ENCODE measurements around the gene SLC25A41. TPM values are rescaled to one million over a fixed set of nuclear protein-coding genes. Genes with fewer than 3 reads are reported as not detected.

Gene SLC25A41
- total RNA-seq (2012; rRNA removed), result not detected in 2 replicates

DNA sequence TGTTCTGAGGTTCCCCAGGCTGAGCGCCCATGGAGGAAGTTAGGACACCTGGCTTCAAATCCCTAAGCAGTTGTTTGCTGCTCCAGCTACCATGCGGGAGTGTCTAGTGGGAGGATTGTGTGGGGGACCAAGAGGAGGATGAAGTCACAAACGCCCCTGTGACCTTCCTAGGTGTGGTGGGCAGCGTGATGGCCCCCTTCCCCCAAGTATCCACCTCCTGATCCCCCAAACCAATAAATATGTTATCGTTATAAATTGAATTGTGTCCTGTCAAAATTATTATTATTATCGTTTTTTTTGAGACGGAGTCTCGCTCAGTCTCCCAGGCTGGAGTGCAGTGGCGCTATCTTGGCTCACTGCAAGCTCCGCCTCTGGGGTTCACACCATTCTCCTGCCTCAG is at the start of gene SLC25A41:
SLC25A41 (minus strand) TSS at position 101 of the 400 bp plus-strand sequence; CDS start at position 31, 70 bp downstream.
- no peak within 1 kb of the TSS for H3K4me2 ChIP-seq (ENCODE audit: low read length)
- no peaks in the 10 kb centered on the region for H3K9me3 ChIP-seq (replicated peaks; ENCODE audit: low read length)
- H3K4me1 ChIP-seq (ENCODE audit: control insufficient read depth, insufficient read depth, low read length), result no peaks in the 10 kb centered on the region
- peaks cover 4% of the 10 kb centered on the region for H3K27me3 ChIP-seq (ENCODE audit: control insufficient read depth, insufficient read depth, low read length)
- no peaks in the 10 kb centered on the region for H3K36me3 ChIP-seq (ENCODE audit: insufficient read depth, low read length)
- no peak within 1 kb of the TSS for H3K9ac ChIP-seq (ENCODE audit: low read depth, low read length)
- no peak within 1 kb of the TSS for H3K4me3 ChIP-seq (ENCODE audit: low read length)

DNA sequence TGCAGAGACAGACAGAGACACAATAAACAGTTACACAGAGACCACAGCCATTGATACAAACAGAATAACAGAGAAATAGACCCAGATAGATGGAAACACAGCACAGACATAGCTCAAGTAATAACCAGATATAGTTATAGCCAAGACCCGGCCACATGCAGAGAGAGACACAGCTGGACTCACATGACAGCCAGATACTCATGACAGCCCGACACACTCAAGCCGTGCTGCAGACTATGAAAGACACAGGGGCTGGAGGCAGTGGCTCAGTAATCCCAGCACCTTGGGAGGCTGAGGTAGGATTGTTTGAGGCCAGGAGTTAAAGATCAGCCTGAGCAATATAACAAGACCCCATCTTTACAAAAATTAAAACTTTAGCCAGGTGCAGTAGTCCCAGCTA is 49.7 kb upstream of the SLC25A41 start:
- no peak overlapping the region for H3K4me2 ChIP-seq (ENCODE audit: low read length)
- peaks cover 9% of the 10 kb centered on the region for H3K27me3 ChIP-seq (ENCODE audit: control insufficient read depth, insufficient read depth, low read length)
- no peak overlapping the region for H3K9ac ChIP-seq (ENCODE audit: low read depth, low read length)
- no peaks in the 10 kb centered on the region for H3K4me1 ChIP-seq (ENCODE audit: control insufficient read depth, insufficient read depth, low read length)
- H3K9me3 ChIP-seq (replicated peaks; ENCODE audit: low read length), result no peaks in the 10 kb centered on the region
- H3K4me3 ChIP-seq (ENCODE audit: low read length), result no peak overlapping the region
- no peaks in the 10 kb centered on the region for H3K36me3 ChIP-seq (ENCODE audit: insufficient read depth, low read length)

DNA sequence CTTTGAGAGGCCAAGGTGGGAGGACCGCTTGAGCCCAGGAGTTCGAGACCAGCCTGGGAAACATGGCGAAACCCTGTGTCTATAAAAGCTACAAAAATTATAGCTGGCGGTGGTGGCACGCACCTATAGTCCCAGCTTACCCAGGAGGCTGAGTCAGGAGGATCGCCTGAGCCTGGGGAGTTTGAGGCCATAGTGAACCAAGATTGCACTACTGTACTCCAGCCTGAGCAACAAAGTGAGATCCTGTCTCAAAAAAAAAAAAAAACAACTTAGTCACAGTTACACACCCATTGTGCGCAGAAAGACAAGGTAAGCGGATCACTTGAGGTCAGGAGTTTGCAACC is 48.8 kb upstream of the SLC25A41 start:
- Histone ChIP-seq H3K9ac (ENCODE audit: low read depth, low read length) (no peak overlapping the region), H3K4me2 (ENCODE audit: low read length) (no peak overlapping the region), H3K27me3 (ENCODE audit: control insufficient read depth, insufficient read depth, low read length) (peaks cover 9% of the 10 kb centered on the region), H3K36me3 (ENCODE audit: insufficient read depth, low read length) (no peaks in the 10 kb centered on the region), H3K4me1 (ENCODE audit: control insufficient read depth, insufficient read depth, low read length) (no peaks in the 10 kb centered on the region), H3K4me3 (ENCODE audit: low read length) (no peak overlapping the region), H3K9me3 (replicated peaks; ENCODE audit: low read length) (no peaks in the 10 kb centered on the region)

DNA sequence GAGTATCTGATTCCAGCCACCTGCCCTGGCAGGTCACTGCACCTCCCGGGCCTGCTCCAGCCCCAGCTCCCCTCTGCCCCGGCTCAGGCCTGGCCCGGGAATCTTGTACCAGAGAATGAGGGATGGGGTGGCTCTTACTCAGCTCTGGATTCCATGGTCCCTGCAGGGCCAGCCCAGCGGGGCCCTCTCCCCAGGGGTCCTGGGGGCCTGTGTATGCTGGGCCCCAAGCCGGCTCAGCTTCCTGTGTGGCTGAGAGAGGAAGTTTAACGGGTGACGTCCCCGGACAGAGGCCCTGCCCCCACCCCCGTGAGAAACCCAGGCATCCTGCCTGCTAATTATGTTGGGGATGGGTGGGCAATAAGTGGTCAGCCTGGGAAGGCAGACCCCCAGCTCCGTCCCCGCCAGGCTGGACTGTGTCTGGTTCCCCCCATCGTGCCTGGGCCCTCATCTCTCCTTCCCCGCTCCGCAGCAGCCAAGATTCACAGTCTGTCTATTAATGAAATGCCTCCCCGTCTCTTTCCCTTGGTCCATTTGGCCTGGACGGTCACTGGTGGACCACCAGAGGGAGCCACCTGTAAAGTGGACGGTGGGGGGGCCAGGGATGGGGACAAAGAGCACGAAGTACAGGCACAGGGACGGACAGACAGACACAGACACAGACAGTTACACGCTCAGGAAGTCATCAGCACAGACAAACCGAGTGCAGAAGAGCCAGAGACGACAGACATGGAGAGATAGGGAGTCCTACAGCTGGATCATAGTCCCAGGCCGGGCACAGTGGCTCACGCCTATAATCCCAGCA is 48.2 kb upstream of the SLC25A41 start, which contains the start of gene DENND1C:
DENND1C (minus strand) TSS at position 247 of the 802 bp plus-strand sequence; CDS start at position 155, 92 bp downstream.
- H3K36me3 ChIP-seq (ENCODE audit: insufficient read depth, low read length), result no peaks in the 10 kb centered on the region
- peaks cover 9% of the 10 kb centered on the region for H3K27me3 ChIP-seq (ENCODE audit: control insufficient read depth, insufficient read depth, low read length)
- H3K9me3 ChIP-seq (replicated peaks; ENCODE audit: low read length), result no peaks in the 10 kb centered on the region
- H3K4me1 ChIP-seq (ENCODE audit: control insufficient read depth, insufficient read depth, low read length), result no peaks in the 10 kb centered on the region
- H3K4me2 ChIP-seq (ENCODE audit: low read length), result no peak within 1 kb of the TSS
- H3K9ac ChIP-seq (ENCODE audit: low read depth, low read length), result no peak within 1 kb of the TSS
- no peak within 1 kb of the TSS for H3K4me3 ChIP-seq (ENCODE audit: low read length)

GRCh38 chr19:6480848-6481415 is 47.4 kb upstream of the SLC25A41 start:
- H3K4me2 ChIP-seq (ENCODE audit: low read length), result no peak overlapping the region
- no peaks in the 10 kb centered on the region for H3K4me1 ChIP-seq (ENCODE audit: control insufficient read depth, insufficient read depth, low read length)
- H3K4me3 ChIP-seq (ENCODE audit: low read length), result no peak overlapping the region
- no peaks in the 10 kb centered on the region for H3K36me3 ChIP-seq (ENCODE audit: insufficient read depth, low read length)
- H3K9ac ChIP-seq (ENCODE audit: low read depth, low read length), result no peak overlapping the region
- H3K27me3 ChIP-seq (ENCODE audit: control insufficient read depth, insufficient read depth, low read length), result peaks cover 14% of the 10 kb centered on the region
- H3K9me3 ChIP-seq (replicated peaks; ENCODE audit: low read length), result no peaks in the 10 kb centered on the region

DNA sequence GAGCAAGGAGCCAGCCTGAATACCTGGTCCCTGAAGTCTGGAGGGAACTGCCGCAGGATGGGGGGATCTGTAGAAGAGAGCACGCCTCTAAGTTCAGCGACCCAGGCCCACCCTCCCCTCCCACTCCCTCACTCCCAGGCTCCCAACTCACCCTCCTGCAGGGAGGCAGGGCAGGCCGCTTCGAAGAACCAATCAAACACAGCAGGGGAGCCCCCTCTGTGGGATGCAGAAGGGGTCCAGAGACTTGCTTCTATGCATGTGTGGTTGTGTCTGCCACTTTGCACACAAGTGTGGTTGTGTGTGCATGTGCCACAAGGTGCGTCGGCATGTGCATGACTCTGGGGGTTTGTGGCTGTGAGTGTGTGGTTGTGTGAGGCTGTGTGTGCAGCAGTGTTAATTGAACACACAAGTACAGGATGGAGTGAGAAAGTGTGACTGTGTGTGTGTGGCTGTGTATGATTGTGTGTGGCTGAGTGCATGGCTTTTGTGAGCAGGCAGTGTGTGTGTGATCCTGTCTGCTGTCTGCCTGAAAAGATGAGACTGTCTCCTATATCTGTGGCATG is 46.4 kb upstream of the SLC25A41 start:
- Histone ChIP-seq H3K27me3 (ENCODE audit: control insufficient read depth, insufficient read depth, low read length) (peaks cover 24% of the 10 kb centered on the region), H3K4me1 (ENCODE audit: control insufficient read depth, insufficient read depth, low read length) (no peaks in the 10 kb centered on the region), H3K36me3 (ENCODE audit: insufficient read depth, low read length) (no peaks in the 10 kb centered on the region), H3K9ac (ENCODE audit: low read depth, low read length) (no peak overlapping the region), H3K4me2 (ENCODE audit: low read length) (no peak overlapping the region), H3K9me3 (replicated peaks; ENCODE audit: low read length) (no peaks in the 10 kb centered on the region), H3K4me3 (ENCODE audit: low read length) (no peak overlapping the region)

- Histone ChIP-seq H3K4me2 (ENCODE audit: low read length) (no peak overlapping the region), H3K9me3 (replicated peaks; ENCODE audit: low read length) (no peaks in the 10 kb centered on the region)
These were observed 45.3 kb upstream of the SLC25A41 start for GRCh38 chr19:6478815-6479214.

DNA sequence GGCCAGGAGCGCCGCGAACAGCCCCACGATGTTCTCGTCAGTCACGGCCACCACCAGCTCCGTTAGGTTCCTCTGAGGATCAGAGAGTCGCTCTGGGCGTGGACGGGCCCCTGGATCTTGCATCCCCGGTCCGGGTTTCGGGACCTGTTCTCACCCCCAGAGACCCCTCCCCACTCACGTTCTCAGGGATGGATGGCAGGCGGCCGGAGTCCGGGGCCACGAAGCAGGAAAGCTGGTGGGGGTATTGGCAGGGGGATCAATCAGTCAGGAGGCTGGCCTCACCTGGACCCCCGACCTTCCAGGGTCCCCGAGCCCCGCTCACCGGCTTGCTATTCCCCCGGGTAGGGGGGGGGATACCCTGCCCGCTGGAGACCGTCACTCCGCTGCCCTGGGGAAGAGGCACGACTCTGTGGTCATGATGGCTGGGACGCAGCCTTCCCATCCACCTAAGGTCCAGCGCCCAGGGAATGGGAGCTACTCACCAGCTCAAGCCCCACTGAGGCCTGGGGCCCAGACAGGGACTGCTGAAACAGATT is 43.4 kb upstream of the SLC25A41 start:
- H3K4me1 ChIP-seq (ENCODE audit: control insufficient read depth, insufficient read depth, low read length), result no peaks in the 10 kb centered on the region
- no peak overlapping the region for H3K4me3 ChIP-seq (ENCODE audit: low read length)
- no peaks in the 10 kb centered on the region for H3K36me3 ChIP-seq (ENCODE audit: insufficient read depth, low read length)
- no peak overlapping the region for H3K4me2 ChIP-seq (ENCODE audit: low read length)
- peaks cover 19% of the 10 kb centered on the region for H3K27me3 ChIP-seq (ENCODE audit: control insufficient read depth, insufficient read depth, low read length)
- no peak overlapping the region for H3K9ac ChIP-seq (ENCODE audit: low read depth, low read length)
- no peaks in the 10 kb centered on the region for H3K9me3 ChIP-seq (replicated peaks; ENCODE audit: low read length)

More at GRCh38 chr19:6478815-6479214, 45.3 kb upstream of the SLC25A41 start:
- H3K4me3 ChIP-seq (ENCODE audit: low read length), result no peak overlapping the region
- peaks cover 24% of the 10 kb centered on the region for H3K27me3 ChIP-seq (ENCODE audit: control insufficient read depth, insufficient read depth, low read length)
- no peaks in the 10 kb centered on the region for H3K36me3 ChIP-seq (ENCODE audit: insufficient read depth, low read length)
- H3K4me1 ChIP-seq (ENCODE audit: control insufficient read depth, insufficient read depth, low read length), result no peaks in the 10 kb centered on the region
- no peak overlapping the region for H3K9ac ChIP-seq (ENCODE audit: low read depth, low read length)

DNA sequence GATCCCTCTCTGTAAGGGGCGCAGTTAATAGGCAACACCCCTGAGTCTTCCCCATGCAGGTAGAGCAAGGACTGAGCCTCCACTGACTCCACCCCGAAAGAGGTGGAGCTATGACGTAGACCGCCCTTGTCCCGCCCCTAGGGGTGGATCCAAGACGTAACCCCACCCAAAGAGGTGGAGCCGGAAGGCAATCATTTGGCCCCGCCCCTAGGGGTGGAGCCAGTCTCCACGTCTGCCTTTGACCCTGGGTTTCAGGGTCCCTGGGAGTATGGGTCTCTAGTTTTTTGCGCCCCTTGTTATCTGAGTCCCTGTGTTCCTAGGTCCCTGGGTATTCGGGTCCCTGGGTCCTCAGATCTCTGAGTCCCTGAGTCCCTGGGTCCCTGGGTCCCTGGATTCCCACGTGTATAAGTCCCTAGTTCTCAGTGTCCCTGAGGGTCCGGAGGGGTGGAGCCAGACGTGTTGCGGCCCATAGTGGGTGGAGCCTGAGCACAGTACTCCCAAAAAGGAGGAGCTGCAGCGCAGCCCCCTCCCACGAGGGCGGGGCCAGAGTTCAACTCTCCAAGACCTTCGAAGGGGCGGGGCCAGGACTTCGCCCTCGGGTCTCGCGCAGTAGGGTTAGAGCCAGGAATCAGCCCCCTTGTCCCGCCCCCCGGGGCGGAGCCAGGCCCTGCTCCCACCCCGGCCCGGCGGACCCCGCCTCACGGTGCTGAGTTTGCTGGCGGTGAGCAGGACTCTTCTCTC is 42.8 kb upstream of the SLC25A41 start:
- Histone ChIP-seq H3K4me1 (ENCODE audit: control insufficient read depth, insufficient read depth, low read length) (no peaks in the 10 kb centered on the region), H3K4me3 (ENCODE audit: low read length) (no peak overlapping the region), H3K27me3 (ENCODE audit: control insufficient read depth, insufficient read depth, low read length) (peaks cover 19% of the 10 kb centered on the region), H3K36me3 (ENCODE audit: insufficient read depth, low read length) (no peaks in the 10 kb centered on the region), H3K9me3 (replicated peaks; ENCODE audit: low read length) (no peaks in the 10 kb centered on the region), H3K4me2 (ENCODE audit: low read length) (no peak overlapping the region), H3K9ac (ENCODE audit: low read depth, low read length) (no peak overlapping the region)

DNA sequence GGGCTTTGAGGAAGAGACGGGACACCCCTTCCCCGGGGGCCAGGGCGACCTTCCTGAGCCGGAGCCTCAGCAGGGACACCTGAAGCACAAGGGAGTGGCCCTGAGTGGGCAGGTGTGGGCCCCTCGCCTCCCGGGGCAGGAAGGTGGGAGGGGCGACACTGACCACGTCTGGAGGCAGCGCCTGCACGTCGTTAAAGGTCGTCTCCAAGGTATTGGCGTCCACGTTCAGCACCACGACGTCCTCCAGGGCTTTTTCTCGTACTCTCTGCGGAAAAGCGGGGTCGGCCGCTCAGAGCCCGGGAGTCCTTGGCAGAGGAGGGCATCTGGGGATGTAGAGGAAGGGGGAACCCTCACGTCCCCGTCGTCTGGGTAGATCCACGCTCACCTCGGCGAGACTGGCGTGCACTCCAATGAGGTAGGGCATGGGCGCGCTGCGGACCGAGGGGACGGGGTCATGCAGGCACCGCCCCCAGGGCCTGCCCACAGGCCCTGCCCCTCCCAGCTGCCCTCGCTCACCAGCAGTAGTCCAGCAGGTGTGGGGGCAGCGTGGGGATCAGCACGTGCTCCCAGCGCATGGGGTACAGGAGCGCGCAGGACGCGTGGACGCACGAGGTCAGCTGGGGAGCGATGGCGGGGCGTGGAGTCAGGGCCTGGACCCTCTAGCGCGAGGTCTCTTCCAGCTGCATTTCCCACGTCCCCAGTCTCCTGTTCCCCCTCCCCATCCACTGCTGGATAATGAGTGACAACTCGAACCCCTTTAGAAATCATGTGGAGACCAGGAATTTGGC is 42.0 kb upstream of the SLC25A41 start:
- Histone ChIP-seq H3K36me3 (ENCODE audit: insufficient read depth, low read length) (no peaks in the 10 kb centered on the region), H3K4me2 (ENCODE audit: low read length) (no peak overlapping the region), H3K9me3 (replicated peaks; ENCODE audit: low read length) (no peaks in the 10 kb centered on the region), H3K4me3 (ENCODE audit: low read length) (no peak overlapping the region), H3K9ac (ENCODE audit: low read depth, low read length) (no peak overlapping the region), H3K27me3 (ENCODE audit: control insufficient read depth, insufficient read depth, low read length) (peaks cover 19% of the 10 kb centered on the region), H3K4me1 (ENCODE audit: control insufficient read depth, insufficient read depth, low read length) (no peaks in the 10 kb centered on the region)

Data from skeletal muscle satellite cell (primary cell).